ENCODE results near the gene PPT2.

The PPT2 gene

GRCh38 chr6:32113386-32114352, 40.3 kb upstream of the PPT2 start:
- H3K9ac ChIP-seq (ENCODE audit: low read length) = peak overlapping the region; percentile 60
- DNase-seq (ENCODE audit: low read depth) = peak; percentile 90
- no peak overlapping the region for H3K4me3 ChIP-seq (ENCODE audit: low read length)
- H3K36me3 ChIP-seq (ENCODE audit: control insufficient read depth, insufficient read depth, low read length, severe bottlenecking) = peaks cover 31% of the 10 kb centered on the region
- H3K27me3 ChIP-seq (replicated peaks; ENCODE audit: control insufficient read depth, insufficient read depth, low read length) = no peaks in the 10 kb centered on the region
- no peaks in the 10 kb centered on the region for H3K9me3 ChIP-seq (ENCODE audit: control insufficient read depth, low read length)
- H3K4me1 ChIP-seq (ENCODE audit: control insufficient read depth, insufficient read depth, low read length) = peaks cover 54% of the 10 kb centered on the region

DNA sequence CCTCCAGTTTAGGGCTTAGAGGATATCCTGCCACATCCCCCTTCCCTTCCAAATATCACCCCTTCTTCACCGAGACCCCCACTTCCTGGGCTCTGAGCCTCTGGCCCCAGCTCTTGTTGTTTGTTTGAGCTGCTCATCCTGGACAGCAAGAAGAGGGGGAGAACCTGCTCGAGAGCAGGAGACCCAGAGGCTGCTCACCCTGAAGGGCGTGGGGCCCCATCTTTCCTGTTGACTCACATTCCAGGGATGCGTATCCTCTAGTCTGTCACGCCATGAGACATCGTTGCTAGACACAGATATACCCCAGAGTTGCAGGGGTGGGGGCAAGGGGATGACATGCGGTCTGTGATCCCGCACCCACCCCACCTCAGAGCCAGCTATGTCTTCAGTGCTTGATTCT, 39.1 kb upstream of the PPT2 start:
- Histone ChIP-seq H3K9ac (ENCODE audit: low read length) (peak overlapping the region; percentile 60), H3K4me3 (ENCODE audit: low read length) (peak overlapping the region; percentile 34), H3K36me3 (ENCODE audit: control insufficient read depth, insufficient read depth, low read length, severe bottlenecking) (peaks cover 36% of the 10 kb centered on the region), H3K4me1 (ENCODE audit: control insufficient read depth, insufficient read depth, low read length) (peaks cover 51% of the 10 kb centered on the region), H3K9me3 (ENCODE audit: control insufficient read depth, low read length) (no peaks in the 10 kb centered on the region), H3K27me3 (replicated peaks; ENCODE audit: control insufficient read depth, insufficient read depth, low read length) (no peaks in the 10 kb centered on the region)
- DNase-seq (ENCODE audit: low read depth) = peak; percentile 53

- Histone ChIP-seq H3K4me1 (ENCODE audit: control insufficient read depth, insufficient read depth, low read length) (peaks cover 46% of the 10 kb centered on the region), H3K4me3 (ENCODE audit: low read length) (no peak overlapping the region), H3K9me3 (ENCODE audit: control insufficient read depth, low read length) (no peaks in the 10 kb centered on the region), H3K9ac (ENCODE audit: low read length) (peak overlapping the region; percentile 46), H3K27me3 (replicated peaks; ENCODE audit: control insufficient read depth, insufficient read depth, low read length) (no peaks in the 10 kb centered on the region), H3K36me3 (ENCODE audit: control insufficient read depth, insufficient read depth, low read length, severe bottlenecking) (peaks cover 39% of the 10 kb centered on the region)
- DNase-seq (ENCODE audit: low read depth) = no peak
Measured at GRCh38 chr6:32115623-32116022, 38.3 kb upstream of the PPT2 start.

- no peaks in the 10 kb centered on the region for H3K27me3 ChIP-seq (replicated peaks; ENCODE audit: control insufficient read depth, insufficient read depth, low read length)
- peaks cover 35% of the 10 kb centered on the region for H3K4me1 ChIP-seq (ENCODE audit: control insufficient read depth, insufficient read depth, low read length)
- no peak overlapping the region for H3K4me3 ChIP-seq (ENCODE audit: low read length)
- H3K9ac ChIP-seq (ENCODE audit: low read length) = no peak overlapping the region
- peak; percentile 45 for DNase-seq (ENCODE audit: low read depth)
- H3K36me3 ChIP-seq (ENCODE audit: control insufficient read depth, insufficient read depth, low read length, severe bottlenecking) = peaks cover 49% of the 10 kb centered on the region
- H3K9me3 ChIP-seq (ENCODE audit: control insufficient read depth, low read length) = no peaks in the 10 kb centered on the region
Measured at GRCh38 chr6:32116674-32117073, 37.3 kb upstream of the PPT2 start.

DNA sequence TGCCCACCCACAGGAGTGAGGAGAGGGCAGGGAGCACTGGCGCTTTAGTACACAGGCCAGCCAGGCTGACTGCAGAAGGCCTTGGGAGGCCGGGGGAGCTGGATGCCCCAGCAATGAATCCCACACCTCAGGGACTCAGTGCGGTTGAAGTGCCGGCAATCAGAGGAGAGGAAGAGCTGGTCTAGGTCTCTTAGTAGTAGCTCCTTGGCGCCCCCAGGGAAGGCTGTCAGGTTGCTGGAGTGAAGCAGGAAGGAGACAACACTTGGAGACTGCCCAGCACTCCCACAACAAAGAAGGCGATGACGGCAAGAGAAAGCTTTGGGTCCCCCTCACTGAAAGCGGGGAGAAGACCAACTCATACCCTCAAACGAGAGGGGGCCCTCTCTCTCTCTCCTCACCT, 36.5 kb upstream of the PPT2 start:
- DNase-seq (ENCODE audit: low read depth) = no peak
- Histone ChIP-seq H3K9me3 (ENCODE audit: control insufficient read depth, low read length) (no peaks in the 10 kb centered on the region), H3K4me3 (ENCODE audit: low read length) (no peak overlapping the region), H3K4me1 (ENCODE audit: control insufficient read depth, insufficient read depth, low read length) (peaks cover 28% of the 10 kb centered on the region), H3K36me3 (ENCODE audit: control insufficient read depth, insufficient read depth, low read length, severe bottlenecking) (peaks cover 55% of the 10 kb centered on the region), H3K27me3 (replicated peaks; ENCODE audit: control insufficient read depth, insufficient read depth, low read length) (no peaks in the 10 kb centered on the region), H3K9ac (ENCODE audit: low read length) (no peak overlapping the region)

GRCh38 chr6:32118782-32119628, 34.9 kb upstream of the PPT2 start:
- no peaks in the 10 kb centered on the region for H3K27me3 ChIP-seq (replicated peaks; ENCODE audit: control insufficient read depth, insufficient read depth, low read length)
- H3K9me3 ChIP-seq (ENCODE audit: control insufficient read depth, low read length) = no peaks in the 10 kb centered on the region
- H3K4me1 ChIP-seq (ENCODE audit: control insufficient read depth, insufficient read depth, low read length) = peaks cover 13% of the 10 kb centered on the region
- peak overlapping the region; percentile 38 for H3K9ac ChIP-seq (ENCODE audit: low read length)
- peaks cover 67% of the 10 kb centered on the region for H3K36me3 ChIP-seq (ENCODE audit: control insufficient read depth, insufficient read depth, low read length, severe bottlenecking)
- peak; percentile 94 for DNase-seq (ENCODE audit: low read depth)
- no peak overlapping the region for H3K4me3 ChIP-seq (ENCODE audit: low read length)

- H3K9ac ChIP-seq (ENCODE audit: low read length) = no peak overlapping the region
- H3K4me1 ChIP-seq (ENCODE audit: control insufficient read depth, insufficient read depth, low read length) = peaks cover 4% of the 10 kb centered on the region
- DNase-seq (ENCODE audit: low read depth) = no peak
- no peaks in the 10 kb centered on the region for H3K27me3 ChIP-seq (replicated peaks; ENCODE audit: control insufficient read depth, insufficient read depth, low read length)
- H3K9me3 ChIP-seq (ENCODE audit: control insufficient read depth, low read length) = no peaks in the 10 kb centered on the region
- H3K4me3 ChIP-seq (ENCODE audit: low read length) = no peak overlapping the region
- H3K36me3 ChIP-seq (ENCODE audit: control insufficient read depth, insufficient read depth, low read length, severe bottlenecking) = peaks cover 79% of the 10 kb centered on the region
Measured at GRCh38 chr6:32120573-32121059, 33.3 kb upstream of the PPT2 start.

DNA sequence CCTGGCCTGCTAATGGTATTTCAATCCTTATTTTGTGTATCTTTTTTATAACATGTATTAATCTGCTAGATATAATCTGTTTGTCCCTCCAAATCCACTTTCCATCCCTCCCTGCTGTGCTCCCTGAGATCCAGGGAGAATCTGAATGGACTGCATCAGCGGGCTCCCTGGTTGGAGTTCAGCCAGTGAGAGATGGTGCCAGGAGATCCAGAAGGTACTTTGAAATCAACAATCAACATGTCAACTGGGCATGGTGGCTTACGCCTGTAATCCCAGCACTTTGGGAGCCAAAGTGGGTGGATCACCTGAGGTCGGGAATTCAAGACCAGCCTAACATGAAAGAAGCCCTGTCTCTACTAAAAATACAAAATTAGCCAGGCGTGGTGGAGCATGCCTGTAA, 30.3 kb upstream of the PPT2 start:
- no peaks in the 10 kb centered on the region for H3K27me3 ChIP-seq (replicated peaks; ENCODE audit: control insufficient read depth, insufficient read depth, low read length)
- no peaks in the 10 kb centered on the region for H3K9me3 ChIP-seq (ENCODE audit: control insufficient read depth, low read length)
- H3K9ac ChIP-seq (ENCODE audit: low read length) = no peak overlapping the region
- no peak for DNase-seq (ENCODE audit: low read depth)
- H3K4me3 ChIP-seq (ENCODE audit: low read length) = no peak overlapping the region
- peaks cover 16% of the 10 kb centered on the region for H3K4me1 ChIP-seq (ENCODE audit: control insufficient read depth, insufficient read depth, low read length)
- H3K36me3 ChIP-seq (ENCODE audit: control insufficient read depth, insufficient read depth, low read length, severe bottlenecking) = peaks cover 59% of the 10 kb centered on the region

DNA sequence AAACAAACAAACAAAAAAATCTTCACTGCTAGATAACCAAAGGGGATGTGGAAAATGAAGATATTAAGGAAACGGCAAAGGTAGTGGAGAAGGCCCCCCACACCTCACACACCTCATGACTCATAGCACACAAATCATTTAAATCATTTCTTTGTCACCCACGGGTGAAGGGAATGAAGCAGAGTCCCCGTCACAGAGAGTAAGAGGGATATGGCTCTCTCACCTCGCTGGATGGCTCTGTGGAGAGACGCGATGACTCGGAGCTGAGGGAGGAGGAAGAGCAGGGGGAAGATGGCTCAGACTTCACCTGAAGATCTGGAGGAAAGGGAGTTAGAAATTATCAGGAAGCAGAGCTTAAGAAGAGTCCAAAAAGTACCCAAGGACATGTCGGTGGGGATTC, 27.1 kb upstream of the PPT2 start:
- DNase-seq (ENCODE audit: low read depth) = no peak
- Histone ChIP-seq H3K36me3 (ENCODE audit: control insufficient read depth, insufficient read depth, low read length, severe bottlenecking) (peaks cover 39% of the 10 kb centered on the region), H3K9me3 (ENCODE audit: control insufficient read depth, low read length) (no peaks in the 10 kb centered on the region), H3K9ac (ENCODE audit: low read length) (peak overlapping the region; percentile 100), H3K4me3 (ENCODE audit: low read length) (peak overlapping the region; percentile 99), H3K4me1 (ENCODE audit: control insufficient read depth, insufficient read depth, low read length) (peaks cover 22% of the 10 kb centered on the region), H3K27me3 (replicated peaks; ENCODE audit: control insufficient read depth, insufficient read depth, low read length) (no peaks in the 10 kb centered on the region)

- DNase-seq (ENCODE audit: low read depth) = no peak
Measured at GRCh38 chr6:32127409-32127716, 26.6 kb upstream of the PPT2 start.

More at GRCh38 chr6:32127409-32127716, 26.6 kb upstream of the PPT2 start:
- H3K9ac ChIP-seq (ENCODE audit: low read length) = peak overlapping the region; percentile 100
- H3K4me1 ChIP-seq (ENCODE audit: control insufficient read depth, insufficient read depth, low read length) = peaks cover 22% of the 10 kb centered on the region
- no peaks in the 10 kb centered on the region for H3K9me3 ChIP-seq (ENCODE audit: control insufficient read depth, low read length)
- peak overlapping the region; percentile 99 for H3K4me3 ChIP-seq (ENCODE audit: low read length)
- H3K27me3 ChIP-seq (replicated peaks; ENCODE audit: control insufficient read depth, insufficient read depth, low read length) = no peaks in the 10 kb centered on the region
- peaks cover 36% of the 10 kb centered on the region for H3K36me3 ChIP-seq (ENCODE audit: control insufficient read depth, insufficient read depth, low read length, severe bottlenecking)
